ENCODE results near the gene LY86. TPM values are rescaled to one million over a fixed set of nuclear protein-coding genes. Genes with fewer than 3 reads are reported as not detected.

LY86 gene
- total RNA-seq, 2 donors from 2014 or later = 0.82 to 5.2 TPM

DNA sequence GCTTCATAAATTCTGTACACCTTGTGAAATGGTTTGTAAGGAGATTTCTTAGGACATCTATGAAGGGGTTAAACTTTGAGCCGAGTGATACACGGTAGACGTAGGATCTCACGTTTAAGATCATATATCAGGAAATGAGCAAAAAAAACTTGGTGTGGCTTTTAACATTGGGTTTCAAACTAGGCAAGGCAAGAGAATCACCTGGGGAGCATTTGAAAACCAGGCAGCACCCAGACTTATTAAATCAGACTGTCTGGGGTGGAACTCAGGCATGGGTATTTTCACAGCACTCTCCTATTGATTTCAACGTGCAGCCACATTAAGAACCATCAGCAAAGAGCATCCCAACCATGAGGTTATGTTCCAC, 26.4 kb downstream of the LY86 start:
- no peak for DNase-seq (ENCODE audit: low spot score)
- Histone ChIP-seq H3K36me3 (no peaks in the 10 kb centered on the region), H3K9me3 (no peaks in the 10 kb centered on the region), H3K27ac (no peak overlapping the region), H3K4me3 (no peak overlapping the region), H3K4me1 (no peaks in the 10 kb centered on the region), H3K27me3 (no peaks in the 10 kb centered on the region)
- TF ChIP-seq, protein P1, sequence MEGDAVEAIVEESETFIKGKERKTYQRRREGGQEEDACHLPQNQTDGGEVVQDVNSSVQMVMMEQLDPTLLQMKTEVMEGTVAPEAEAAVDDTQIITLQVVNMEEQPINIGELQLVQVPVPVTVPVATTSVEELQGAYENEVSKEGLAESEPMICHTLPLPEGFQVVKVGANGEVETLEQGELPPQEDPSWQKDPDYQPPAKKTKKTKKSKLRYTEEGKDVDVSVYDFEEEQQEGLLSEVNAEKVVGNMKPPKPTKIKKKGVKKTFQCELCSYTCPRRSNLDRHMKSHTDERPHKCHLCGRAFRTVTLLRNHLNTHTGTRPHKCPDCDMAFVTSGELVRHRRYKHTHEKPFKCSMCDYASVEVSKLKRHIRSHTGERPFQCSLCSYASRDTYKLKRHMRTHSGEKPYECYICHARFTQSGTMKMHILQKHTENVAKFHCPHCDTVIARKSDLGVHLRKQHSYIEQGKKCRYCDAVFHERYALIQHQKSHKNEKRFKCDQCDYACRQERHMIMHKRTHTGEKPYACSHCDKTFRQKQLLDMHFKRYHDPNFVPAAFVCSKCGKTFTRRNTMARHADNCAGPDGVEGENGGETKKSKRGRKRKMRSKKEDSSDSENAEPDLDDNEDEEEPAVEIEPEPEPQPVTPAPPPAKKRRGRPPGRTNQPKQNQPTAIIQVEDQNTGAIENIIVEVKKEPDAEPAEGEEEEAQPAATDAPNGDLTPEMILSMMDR (IDR thresholded peaks at IDR 0.05) = no peak

DNA sequence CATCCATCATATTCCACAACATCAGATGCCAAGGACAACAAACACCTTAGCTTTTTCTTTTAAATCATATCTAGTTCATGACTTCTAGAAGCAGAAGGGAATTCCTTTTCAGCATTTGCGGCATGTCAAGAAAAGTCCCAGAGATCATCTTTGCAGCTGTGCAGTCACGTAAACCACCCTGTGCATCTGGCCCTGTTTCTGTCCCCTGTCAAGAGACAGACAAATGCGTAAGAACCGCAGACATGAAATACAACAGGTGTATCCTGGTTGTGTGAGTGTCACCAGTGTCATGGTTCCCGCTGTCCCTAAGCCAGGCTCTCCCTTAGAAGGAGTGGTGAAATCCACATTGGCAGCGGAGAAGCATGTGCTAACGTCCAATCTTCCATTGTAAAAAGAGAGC, 28.1 kb downstream of the LY86 start:
- Histone ChIP-seq H3K27ac (no peak overlapping the region), H3K9me3 (no peaks in the 10 kb centered on the region), H3K4me3 (no peak overlapping the region), H3K27me3 (no peaks in the 10 kb centered on the region), H3K36me3 (no peaks in the 10 kb centered on the region), H3K4me1 (no peaks in the 10 kb centered on the region)
- TF ChIP-seq, protein P1 (IDR thresholded peaks at IDR 0.05) = no peak
- no peak for DNase-seq (ENCODE audit: low spot score)

DNA sequence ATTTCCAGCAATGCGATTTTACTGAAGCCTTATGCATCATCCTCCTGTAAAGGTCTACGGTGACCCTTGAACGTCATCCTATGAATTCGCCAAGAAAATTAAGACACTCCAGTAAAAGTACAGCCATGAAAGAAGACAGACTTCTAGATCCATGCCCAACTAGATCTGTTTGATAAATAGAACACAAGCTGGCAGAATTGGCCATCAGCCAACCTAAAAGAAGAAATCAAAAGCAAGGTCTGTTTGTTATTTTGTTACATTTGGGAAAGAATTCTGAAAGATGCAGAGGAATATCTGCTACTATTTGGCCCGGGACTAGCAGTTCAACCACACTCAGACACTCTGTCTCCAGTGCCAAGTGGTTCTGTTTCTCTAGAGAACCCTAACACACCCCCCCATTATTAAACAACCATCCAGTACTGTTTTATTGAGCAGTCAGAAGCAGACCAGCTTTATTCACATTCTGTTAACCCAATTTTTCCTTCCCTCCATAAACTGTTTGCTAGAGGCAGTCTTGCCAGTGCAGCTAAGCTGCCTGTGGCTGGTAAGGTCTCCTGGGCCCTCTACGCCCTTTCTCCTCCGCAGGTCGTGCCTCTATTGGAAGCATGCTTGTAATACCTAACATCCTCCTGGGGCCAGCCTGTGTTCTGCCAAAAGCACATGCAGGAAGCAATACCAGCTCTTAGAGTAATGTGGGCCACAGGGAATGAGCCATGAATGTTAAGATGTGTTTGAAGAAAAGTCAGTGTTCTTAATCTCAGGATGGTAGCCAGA, 30.7 kb downstream of the LY86 start:
- Histone ChIP-seq H3K9me3 (no peaks in the 10 kb centered on the region), H3K27me3 (no peaks in the 10 kb centered on the region), H3K36me3 (no peaks in the 10 kb centered on the region), H3K27ac (no peak overlapping the region), H3K4me3 (no peak overlapping the region), H3K4me1 (no peaks in the 10 kb centered on the region)
- TF ChIP-seq, protein P1 (IDR thresholded peaks at IDR 0.05) = no peak
- DNase-seq (ENCODE audit: low spot score) = no peak

DNA sequence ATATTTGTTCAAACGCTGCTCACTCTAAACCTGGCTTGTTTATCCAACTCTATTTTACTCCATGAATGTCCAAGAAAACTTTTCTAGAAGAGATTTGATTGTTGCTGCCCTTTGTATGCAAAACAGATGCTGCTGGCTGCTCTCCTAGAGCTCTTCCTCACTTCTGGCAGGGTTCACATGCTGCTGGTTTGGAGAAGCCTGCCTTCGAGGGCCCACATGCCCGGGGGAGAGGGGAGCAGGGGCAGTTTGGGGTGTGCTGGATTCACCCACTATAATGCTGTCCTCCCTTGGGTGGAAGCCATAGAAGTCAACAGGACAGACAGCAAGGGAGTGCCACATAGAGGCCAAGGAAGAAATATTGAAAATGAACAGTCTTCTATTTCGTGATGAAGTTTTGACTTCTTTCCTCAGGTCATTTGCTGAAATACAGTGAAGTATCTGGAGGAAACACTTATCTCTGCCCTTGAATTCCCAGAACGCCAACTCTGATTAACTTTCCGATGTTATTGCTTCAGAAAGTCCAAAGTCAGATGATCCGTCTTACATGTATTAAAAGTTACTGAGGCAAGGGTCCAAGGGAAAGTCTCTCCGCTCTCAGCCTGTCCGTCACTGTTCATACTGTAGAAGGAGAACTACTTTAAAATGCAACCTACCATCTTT, 32.4 kb downstream of the LY86 start:
- no peak for DNase-seq (ENCODE audit: low spot score)
- H3K4me1 ChIP-seq = no peaks in the 10 kb centered on the region
- H3K4me3 ChIP-seq = no peak overlapping the region
- no peaks in the 10 kb centered on the region for H3K27me3 ChIP-seq
- TF ChIP-seq, protein P1 (IDR thresholded peaks at IDR 0.05) = no peak
- no peak overlapping the region for H3K27ac ChIP-seq
- H3K36me3 ChIP-seq = no peaks in the 10 kb centered on the region
- H3K9me3 ChIP-seq = no peaks in the 10 kb centered on the region

DNA sequence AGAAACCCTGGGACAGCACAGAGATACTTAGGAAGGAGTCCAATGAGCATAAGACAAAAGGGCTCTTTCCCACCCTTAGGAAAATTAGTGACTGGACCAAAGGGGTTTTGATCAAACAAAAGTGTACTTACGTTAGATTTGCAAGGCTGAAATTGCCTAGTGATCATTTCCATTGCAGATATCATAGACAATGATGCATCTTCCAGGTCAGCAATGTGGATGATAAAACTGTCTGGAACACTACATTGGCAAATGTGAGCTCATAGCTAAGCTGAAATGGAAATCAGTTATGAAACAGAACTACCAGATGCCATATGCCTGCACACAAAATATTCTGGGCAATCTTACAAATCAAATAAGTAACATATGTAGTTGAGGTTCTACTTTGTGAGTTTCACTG, 34.0 kb downstream of the LY86 start:
- no peak overlapping the region for H3K4me3 ChIP-seq
- H3K9me3 ChIP-seq = no peaks in the 10 kb centered on the region
- H3K36me3 ChIP-seq = no peaks in the 10 kb centered on the region
- no peaks in the 10 kb centered on the region for H3K4me1 ChIP-seq
- H3K27ac ChIP-seq = no peak overlapping the region
- TF ChIP-seq, protein P1 (IDR thresholded peaks at IDR 0.05) = no peak
- no peaks in the 10 kb centered on the region for H3K27me3 ChIP-seq
- no peak for DNase-seq (ENCODE audit: low spot score)

Data from right atrium auricular region (tissue), 2 donors.